Left lung (tissue), 10 donors: ENCODE data around the gene KRT6A. TPM values are rescaled to one million over a fixed set of nuclear protein-coding genes. Genes with fewer than 3 reads are reported as not detected.
"Not testable (repeated sequence)": the region's sequence is repeated elsewhere in the genome, so short reads cannot be mapped to it uniquely, and the experiment has no call there.

Experiments used
- ATAC-seq: fragments of 200-7000 bp; cut with Tn5 transposase; one replicate; pipeline ENCODE4 v1.9.1; 2020; ENCODE audit warnings: moderate library complexity
- DNase-seq, 4 donors: peaks; one replicate each; pipeline ENCODE4 v3.0.0-alpha.2; 2013 to 2020
- H3K27ac ChIP-seq, 2 donors: fragments of 200-600 bp; sonication (generic) in 1 of 2; one replicate each; pipeline versions ENCODE4 v1.5.0 to v1.8.0; 2020 to 2021
- H3K27me3 ChIP-seq, 2 donors: fragments of 200-600 bp; sonication (generic) in 1 of 2; one replicate each; pipeline versions ENCODE4 v1.5.0 to v1.8.0; 2020 to 2021
- H3K36me3 ChIP-seq, 2 donors: fragments of 200-600 bp; sonication (generic) in 1 of 2; one replicate each; pipeline versions ENCODE4 v1.5.0 to v1.8.0; 2020 to 2021
- H3K4me1 ChIP-seq, 2 donors: fragments of 200-600 bp; one replicate each; pipeline ENCODE4 v1.8.0; 2021
- H3K4me3 ChIP-seq, 2 donors: fragments of 200-600 bp; sonication (generic) in 1 of 2; one replicate each; pipeline versions ENCODE4 v1.5.0 to v1.8.0; 2020 to 2021; ENCODE audit warnings: mild to moderate bottlenecking in 1 of 2
- H3K9me3 ChIP-seq, 2 donors: fragments of 200-600 bp; sonication (generic) in 1 of 2; one replicate each; pipeline versions ENCODE4 v1.5.0 to v1.8.0; 2020 to 2021
- intact Hi-C, 2 donors: fragments of 100-400 bp; cut with DNase I; formaldehyde crosslinking; loops; one replicate each; pipeline versions ENCODE4 v1.11.2 to v1.14.2; 2022
- polyA plus RNA-seq, 6 donors: library from polyadenylated mRNA; unstranded; fragments of 120-200 nt; gene quantifications; one replicate each; pipeline ENCODE4 v1.2.1, GENCODE V29; 2013; ENCODE audit not compliant: insufficient read length in 6 of 6
- total RNA-seq, 2 donors: library from RNA; stranded (reverse); fragmentation: NEBNext Ultra II Directional; extraction: Animal tissue kit (Norgen Biotek cat#: 25700); gene quantifications; one replicate each; pipeline ENCODE4 v1.2.1, GENCODE V29; 2021
- TF ChIP-seq, protein P1 (sequence below), 2 donors: fragments of 200-600 bp; sonication (generic) in 1 of 2; IDR thresholded peaks; one replicate each; pipeline versions ENCODE4 v1.5.0 to v1.8.0; 2021; ENCODE audit warnings: antibody characterized with exemption in 2 of 2
- donor health status: DM: no; HTN: yes; CAD: no.
- donor health status: DM: no; HTN: no; CAD: no.

Gene KRT6A
- total and polyA plus RNA-seq, 8 donors = 24.4 to 32.0 TPM; not detected in 6

GRCh38 chr12:52448228-52448627 lies 44.8 kb downstream of the KRT6A start:
- no peak overlapping the region for H3K27ac ChIP-seq
- no peak overlapping the region for H3K4me3 ChIP-seq
- no peaks in the 10 kb centered on the region for H3K4me1 ChIP-seq
- H3K27me3 ChIP-seq = peaks cover 0 to 9% of the 10 kb centered on the region in 2 donors
- TF ChIP-seq, protein P1, sequence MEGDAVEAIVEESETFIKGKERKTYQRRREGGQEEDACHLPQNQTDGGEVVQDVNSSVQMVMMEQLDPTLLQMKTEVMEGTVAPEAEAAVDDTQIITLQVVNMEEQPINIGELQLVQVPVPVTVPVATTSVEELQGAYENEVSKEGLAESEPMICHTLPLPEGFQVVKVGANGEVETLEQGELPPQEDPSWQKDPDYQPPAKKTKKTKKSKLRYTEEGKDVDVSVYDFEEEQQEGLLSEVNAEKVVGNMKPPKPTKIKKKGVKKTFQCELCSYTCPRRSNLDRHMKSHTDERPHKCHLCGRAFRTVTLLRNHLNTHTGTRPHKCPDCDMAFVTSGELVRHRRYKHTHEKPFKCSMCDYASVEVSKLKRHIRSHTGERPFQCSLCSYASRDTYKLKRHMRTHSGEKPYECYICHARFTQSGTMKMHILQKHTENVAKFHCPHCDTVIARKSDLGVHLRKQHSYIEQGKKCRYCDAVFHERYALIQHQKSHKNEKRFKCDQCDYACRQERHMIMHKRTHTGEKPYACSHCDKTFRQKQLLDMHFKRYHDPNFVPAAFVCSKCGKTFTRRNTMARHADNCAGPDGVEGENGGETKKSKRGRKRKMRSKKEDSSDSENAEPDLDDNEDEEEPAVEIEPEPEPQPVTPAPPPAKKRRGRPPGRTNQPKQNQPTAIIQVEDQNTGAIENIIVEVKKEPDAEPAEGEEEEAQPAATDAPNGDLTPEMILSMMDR (IDR thresholded peaks at IDR 0.05) = no peak
- DNase-seq = no peak
- no peak for ATAC-seq
- intact Hi-C loops = no loop called here
- no peaks in the 10 kb centered on the region for H3K36me3 ChIP-seq
- no peaks in the 10 kb centered on the region for H3K9me3 ChIP-seq

DNA sequence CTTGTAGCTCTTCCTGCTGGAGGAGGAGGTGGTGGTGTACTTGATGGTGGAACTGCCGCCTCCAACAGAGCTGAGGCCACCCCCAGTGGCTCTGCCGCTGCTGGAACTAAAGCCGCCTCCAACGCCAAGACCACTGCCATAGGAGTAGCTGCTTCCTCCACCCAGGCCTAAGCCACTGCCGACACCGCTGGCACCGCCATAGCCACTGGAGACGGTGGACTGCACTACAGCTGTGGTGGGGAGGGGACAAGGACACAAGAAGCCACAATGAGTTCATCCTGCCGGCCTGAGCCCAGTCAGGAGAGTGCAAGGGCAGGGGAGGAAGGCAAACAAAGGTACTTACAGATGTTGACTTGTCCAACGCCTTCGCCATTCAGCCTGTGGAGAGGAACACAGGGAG lies 45.9 kb downstream of the KRT6A start:
- DNase-seq, intact Hi-C loops, H3K9me3 ChIP-seq, ATAC-seq, H3K4me1 ChIP-seq, H3K27ac ChIP-seq, H3K36me3 ChIP-seq, H3K4me3 ChIP-seq: not testable (repeated sequence)
- H3K27me3 ChIP-seq = peaks cover 0 to 16% of the 10 kb centered on the region in 2 donors

GRCh38 chr12:52446367-52447045 lies 46.6 kb downstream of the KRT6A start:
- H3K4me1 ChIP-seq = no peaks in the 10 kb centered on the region
- H3K4me3 ChIP-seq = no peak overlapping the region
- TF ChIP-seq, protein P1 (IDR thresholded peaks at IDR 0.05) = no peak
- DNase-seq (no peak), ATAC-seq (no peak)
- peaks cover 0 to 22% of the 10 kb centered on the region in 2 donors for H3K27me3 ChIP-seq
- H3K36me3 ChIP-seq = no peaks in the 10 kb centered on the region
- no peaks in the 10 kb centered on the region for H3K9me3 ChIP-seq
- intact Hi-C loops = no loop called here
- H3K27ac ChIP-seq = no peak overlapping the region

- Histone ChIP-seq H3K36me3 (no peaks in the 10 kb centered on the region), H3K27ac (no peak overlapping the region), H3K4me1 (no peaks in the 10 kb centered on the region), H3K4me3 (no peak overlapping the region), H3K9me3 (no peaks in the 10 kb centered on the region), H3K27me3 (peaks cover 0 to 28% of the 10 kb centered on the region in 2 donors)
- no peak for ATAC-seq
- intact Hi-C loops = no loop called here
- TF ChIP-seq, protein P1 (IDR thresholded peaks at IDR 0.05) = no peak
- no peak for DNase-seq
These were observed 47.2 kb downstream of the KRT6A start for GRCh38 chr12:52445876-52446275.

GRCh38 chr12:52444647-52445595 lies 48.1 kb downstream of the KRT6A start:
- Histone ChIP-seq H3K27me3 (peaks cover 0 to 30% of the 10 kb centered on the region in 2 donors), H3K4me3 (no peak overlapping the region), H3K36me3 (no peaks in the 10 kb centered on the region), H3K4me1 (no peaks in the 10 kb centered on the region), H3K9me3 (no peaks in the 10 kb centered on the region), H3K27ac (no peak overlapping the region)
- intact Hi-C loops = no loop called here
- DNase-seq (no peak), ATAC-seq (no peak)
- TF ChIP-seq, protein P1 (IDR thresholded peaks at IDR 0.05) = no peak
